ENCODE data around the gene NQO1. TPM values are rescaled to one million over a fixed set of nuclear protein-coding genes. Genes with fewer than 3 reads are reported as not detected.

Gene NQO1
- total RNA-seq, 1 donor from 2014 or later, result 77.7 TPM

- intact Hi-C loops (cut with DNase I), result loop anchor here (5.0 kb wide), 1 partner anchor 39 kb away; the partner anchor contains the start of gene NOB1
Measured at GRCh38 chr16:69712914-69713581, 13.3 kb downstream of the NQO1 start.

GRCh38 chr16:69712277-69712676 lies 14.1 kb downstream of the NQO1 start:
- Histone ChIP-seq H3K27me3 (no peaks in the 10 kb centered on the region), H3K36me3 (peaks cover 59% of the 10 kb centered on the region), H3K9me3 (no peaks in the 10 kb centered on the region), H3K27ac (no peak overlapping the region), H3K4me3 (no peak overlapping the region), H3K4me1 (no peaks in the 10 kb centered on the region)
- intact Hi-C loops (cut with DNase I), result loop anchor here (5.0 kb wide), 1 partner anchor 40 kb away; the partner anchor contains the start of gene NOB1
- no peak for TF ChIP-seq CTCF (IDR thresholded peaks at IDR 0.05)
- DNase-seq (no peak), ATAC-seq (no peak)

More at GRCh38 chr16:69712914-69713581, 13.3 kb downstream of the NQO1 start:
- no peaks in the 10 kb centered on the region for H3K27me3 ChIP-seq
- no peaks in the 10 kb centered on the region for H3K9me3 ChIP-seq
- H3K36me3 ChIP-seq, result peaks cover 66% of the 10 kb centered on the region
- DNase-seq, result no peak
- no peak for ATAC-seq
- H3K27ac ChIP-seq, result no peak overlapping the region
- TF ChIP-seq CTCF (IDR thresholded peaks at IDR 0.05), result no peak
- no peaks in the 10 kb centered on the region for H3K4me1 ChIP-seq
- no peak overlapping the region for H3K4me3 ChIP-seq

GRCh38 chr16:69711115-69711740 lies 15.1 kb downstream of the NQO1 start:
- no peak for TF ChIP-seq CTCF (IDR thresholded peaks at IDR 0.05)
- peak; percentile 70 for ATAC-seq
- Histone ChIP-seq H3K27ac (no peak overlapping the region), H3K4me3 (no peak overlapping the region), H3K9me3 (no peaks in the 10 kb centered on the region), H3K36me3 (peaks cover 49% of the 10 kb centered on the region), H3K27me3 (no peaks in the 10 kb centered on the region), H3K4me1 (no peaks in the 10 kb centered on the region)
- intact Hi-C loops (cut with DNase I), result loop anchor here (5.0 kb wide), 1 partner anchor 41 kb away; the partner anchor contains the start of gene NOB1
- DNase-seq, result peak; percentile 64

- intact Hi-C loops (cut with DNase I), result loop anchor here (5.0 kb wide), 1 partner anchor 43 kb away; the partner anchor contains the start of gene NOB1
- TF ChIP-seq CTCF (IDR thresholded peaks at IDR 0.05), result peak; percentile 74
- DNase-seq, result no peak
- peak; percentile 71 for ATAC-seq
- Histone ChIP-seq H3K27me3 (no peaks in the 10 kb centered on the region), H3K4me1 (no peaks in the 10 kb centered on the region), H3K36me3 (peaks cover 34% of the 10 kb centered on the region), H3K27ac (no peak overlapping the region), H3K9me3 (no peaks in the 10 kb centered on the region), H3K4me3 (no peak overlapping the region)
Measured at GRCh38 chr16:69709456-69710084, 16.8 kb downstream of the NQO1 start.

GRCh38 chr16:69707920-69708683 lies 18.3 kb downstream of the NQO1 start:
- no peak overlapping the region for H3K27ac ChIP-seq
- intact Hi-C loops (cut with DNase I), result no loop called here
- no peak for TF ChIP-seq CTCF (IDR thresholded peaks at IDR 0.05)

More at GRCh38 chr16:69707920-69708683, 18.3 kb downstream of the NQO1 start:
- Histone ChIP-seq H3K27me3 (no peaks in the 10 kb centered on the region), H3K9me3 (no peaks in the 10 kb centered on the region), H3K4me3 (no peak overlapping the region), H3K4me1 (no peaks in the 10 kb centered on the region), H3K36me3 (peaks cover 25% of the 10 kb centered on the region)
- ATAC-seq, result no peak
- no peak for DNase-seq
